Measurements from ENCODE around the gene UPK3B.
"Not testable (repeated sequence)": the region's sequence is repeated elsewhere in the genome, so short reads cannot be mapped to it uniquely, and the experiment has no call there.

- TF ChIP-seq REST (IDR thresholded peaks at IDR 0.05; ENCODE audit: low read depth, low read length); POLR2AphosphoS5 (IDR thresholded peaks at IDR 0.05; ENCODE audit: low read length); RAD51 (IDR thresholded peaks at IDR 0.05); RELA (IDR thresholded peaks at IDR 0.05; ENCODE audit: borderline replicate concordance, partially characterized antibody); CTCF (IDR thresholded peaks at IDR 0.05 in 2 of 3, conservative IDR thresholded peaks at IDR 0.05 in 1 of 3; ENCODE audit: control insufficient read depth in 2 of 3, extremely low read depth in 1 of 3, insufficient read depth in 1 of 3, low read depth in 3 of 3, low read length in 3 of 3); MXI1 (IDR thresholded peaks at IDR 0.05; ENCODE audit: low read depth, low read length); CEBPZ (IDR thresholded peaks at IDR 0.05; ENCODE audit: low read depth, low read length); FOS (IDR thresholded peaks at IDR 0.05; ENCODE audit: borderline replicate concordance, extremely low read depth, insufficient read length); POLR2A (IDR thresholded peaks at IDR 0.05; ENCODE audit: low read depth, low read length); PBX3 (IDR thresholded peaks at IDR 0.05; ENCODE audit: insufficient replicate concordance, low read depth, low read length); RAD21 (IDR thresholded peaks at IDR 0.05; ENCODE audit: insufficient read depth, low read depth, low read length); STAT1 (conservative IDR thresholded peaks at IDR 0.05): not testable (repeated sequence)
These were observed 32.8 kb downstream of the UPK3B start, which contains the start of gene SPDYE16 for GRCh38 chr7:76543197-76543596.

All from GM12878 (cell line).